Ishikawa (cell line): ENCODE results near the gene GALNT5.

Source experiments
- CREB1 ChIP-seq: IDR thresholded peaks from 2 replicates; pipeline ENCODE4 v1.6.1; 2012; ENCODE audit warnings: low read depth
- FOXM1 ChIP-seq: IDR thresholded peaks from 2 replicates; pipeline ENCODE4 v1.6.1; 2012; ENCODE audit warnings: low read depth, borderline replicate concordance
- NFIC ChIP-seq: IDR thresholded peaks from 2 replicates; pipeline ENCODE4 v1.6.1; 2012
- TAF1 ChIP-seq: IDR thresholded peaks from 2 replicates; pipeline ENCODE4 v1.6.1; 2012; ENCODE audit warnings: low read depth, mild to moderate bottlenecking
- TCF12 ChIP-seq: IDR thresholded peaks from 2 replicates; pipeline ENCODE4 v1.6.1; 2012; ENCODE audit warnings: low read depth
- TEAD4 ChIP-seq: IDR thresholded peaks from 2 replicates; pipeline ENCODE4 v1.6.1; 2012
- YY1 ChIP-seq: IDR thresholded peaks from 2 replicates; pipeline ENCODE4 v1.6.1; 2012; ENCODE audit warnings: low read depth
- ZBTB7A ChIP-seq: IDR thresholded peaks from 2 replicates; pipeline ENCODE4 v1.6.1; 2012; ENCODE audit warnings: low read depth
- TF ChIP-seq, protein P1 (sequence below): IDR thresholded peaks from 2 replicates; pipeline ENCODE4 v1.6.1; 2012

DNA sequence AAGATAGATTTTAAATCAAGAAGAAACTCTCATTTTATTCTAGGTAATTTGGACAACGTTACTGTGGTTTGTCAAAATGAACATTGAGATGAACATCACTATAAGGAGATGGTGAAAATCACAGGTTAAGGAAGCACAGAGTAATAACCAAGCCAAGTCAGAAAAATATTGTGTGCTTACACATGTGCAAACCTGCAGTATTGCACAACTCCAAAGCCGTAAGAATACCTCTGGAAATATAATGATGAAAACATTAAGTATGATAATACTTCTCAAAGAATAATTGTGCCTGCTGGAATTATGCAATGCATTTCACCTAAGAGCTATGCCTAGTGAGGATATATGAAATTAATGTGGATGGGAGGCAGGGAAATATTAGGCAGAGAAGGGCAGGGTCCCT, 21.1 kb upstream of the GALNT5 start:
- TF ChIP-seq, protein P1, sequence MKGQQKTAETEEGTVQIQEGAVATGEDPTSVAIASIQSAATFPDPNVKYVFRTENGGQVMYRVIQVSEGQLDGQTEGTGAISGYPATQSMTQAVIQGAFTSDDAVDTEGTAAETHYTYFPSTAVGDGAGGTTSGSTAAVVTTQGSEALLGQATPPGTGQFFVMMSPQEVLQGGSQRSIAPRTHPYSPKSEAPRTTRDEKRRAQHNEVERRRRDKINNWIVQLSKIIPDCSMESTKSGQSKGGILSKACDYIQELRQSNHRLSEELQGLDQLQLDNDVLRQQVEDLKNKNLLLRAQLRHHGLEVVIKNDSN = no peak
- TF ChIP-seq TCF12 (no peak), NFIC (no peak), FOXM1 (no peak), ZBTB7A (no peak), TAF1 (no peak), TEAD4 (no peak), YY1 (no peak), CREB1 (no peak)
